Measurements from ENCODE around the gene RGS6.

DNA sequence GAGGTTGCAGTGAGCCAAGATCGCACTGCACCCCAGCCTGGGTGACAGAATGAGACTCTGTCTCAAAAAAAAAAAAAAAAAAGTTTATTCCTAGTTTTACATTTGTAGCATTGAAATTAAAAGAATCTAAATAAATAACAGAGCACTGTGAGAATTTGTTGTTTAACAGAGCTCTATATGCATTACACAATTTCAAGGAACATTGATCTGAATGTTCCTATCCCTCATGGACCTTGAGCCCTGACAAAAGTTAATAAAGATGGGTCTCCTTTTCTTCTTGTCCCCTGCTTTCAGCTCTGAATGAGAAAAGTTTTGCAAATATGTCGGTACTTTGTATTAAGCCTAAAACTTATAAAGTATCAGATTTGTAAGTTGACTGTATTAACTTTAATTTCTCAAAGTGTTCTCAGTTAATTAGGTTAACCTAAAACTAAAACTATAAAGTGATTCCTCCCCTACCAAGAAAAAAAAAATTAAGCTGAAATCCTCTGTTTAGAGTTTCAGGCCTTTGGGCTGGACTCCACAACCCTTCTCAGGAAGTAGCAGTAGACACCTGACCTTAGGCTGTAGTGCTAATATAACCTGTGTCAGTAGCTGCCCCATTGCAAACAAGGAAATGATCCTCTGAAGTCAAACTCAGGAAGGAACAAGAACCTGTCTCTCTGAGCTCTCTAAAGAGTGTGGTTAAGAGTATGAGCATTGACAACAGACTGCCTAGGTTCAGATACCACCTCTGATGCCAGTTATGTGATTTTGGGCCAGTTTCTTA lies 484.0 kb downstream of the RGS6 start:
- no peak for TF ChIP-seq CTCF (conservative IDR thresholded peaks at IDR 0.05; ENCODE audit: low read depth, low read length)
- TF ChIP-seq EZH2phosphoT487 (IDR thresholded peaks at IDR 0.05; ENCODE audit: borderline replicate concordance, low read length), result no peak
